Activated CD4-positive, alpha-beta T cell treated with anti-CD3 and anti-CD28 coated beads, Interleukin-2, amount 10 ng/mL, durations not matched to agents 7 days and 5 days (primary cell): ENCODE results near the gene DOC2B. TPM values are rescaled to one million over a fixed set of nuclear protein-coding genes. Genes with fewer than 3 reads are reported as not detected.
"Not testable (repeated sequence)": the region's sequence is repeated elsewhere in the genome, so short reads cannot be mapped to it uniquely, and the experiment has no call there.

Source experiments
- CTCF ChIA-PET: fragments of 350-600 bp; sonication (Branson Sonifier 250); formaldehyde crosslinking; loops from one replicate; lab custom pipeline; 2021; ENCODE audit warnings: antibody characterized with exemption; lab: Charles Lee
- POLR2A ChIA-PET: fragments of 350-600 bp; sonication (Branson Sonifier 250); formaldehyde crosslinking; loops from one replicate; lab custom pipeline; 2021; ENCODE audit warnings: antibody characterized with exemption; lab: Charles Lee
- DNase-seq: peaks from one replicate; pipeline ENCODE4 v3.0.0-alpha.2; 2020
- H3K27ac Mint-ChIP-seq: one replicate; pipeline ENCODE4 v1.8.0; 2021; ENCODE audit warnings: mild to moderate bottlenecking, moderate library complexity, mixed read lengths
- H3K27me3 Mint-ChIP-seq: one replicate; pipeline ENCODE4 v1.8.0; 2021; ENCODE audit warnings: mixed read lengths
- H3K36me3 Mint-ChIP-seq: one replicate; pipeline ENCODE4 v1.8.0; 2021; ENCODE audit warnings: low read depth, mixed read lengths
- H3K4me1 Mint-ChIP-seq: one replicate; pipeline ENCODE4 v1.8.0; 2021; ENCODE audit warnings: mixed read lengths
- H3K4me3 Mint-ChIP-seq: one replicate; pipeline ENCODE4 v1.8.0; 2021; ENCODE audit warnings: mild to moderate bottlenecking, moderate library complexity, mixed read lengths
- H3K9me3 Mint-ChIP-seq: one replicate; pipeline ENCODE4 v1.8.0; 2021; ENCODE audit warnings: mixed read lengths
- total RNA-seq, 2 experiments: library from RNA; stranded (reverse); gene quantifications; one replicate each; pipeline ENCODE4 v1.2.3, GENCODE V29; 2021

The DOC2B gene
- total RNA-seq, 2 experiments from 2014 or later = not detected

DNA sequence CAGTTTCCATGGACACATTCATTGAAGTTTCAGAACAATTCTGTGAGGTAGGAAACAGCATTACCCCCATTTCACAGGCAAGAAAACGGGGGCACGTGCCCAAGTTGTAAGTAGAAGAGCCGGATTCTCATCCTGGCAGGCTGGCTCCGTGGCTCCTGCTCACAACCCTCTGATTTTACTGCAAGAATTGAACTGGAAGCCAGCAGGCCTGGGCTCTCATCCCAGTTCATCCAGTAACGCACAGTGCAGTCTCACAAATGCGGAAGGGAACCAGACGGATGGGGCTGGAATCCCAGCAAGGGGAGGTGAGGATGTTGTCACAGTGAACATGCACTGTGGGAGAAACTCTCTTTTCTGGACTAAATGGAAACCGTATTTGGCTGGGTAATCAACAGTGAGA is 40.7 kb upstream of the DOC2B start:
- Mint-ChIP-seq H3K27me3 (no peaks in the 10 kb centered on the region), H3K27ac (no peak overlapping the region), H3K9me3 (no peaks in the 10 kb centered on the region), H3K36me3 (no peaks in the 10 kb centered on the region), H3K4me3 (no peak overlapping the region), H3K4me1 (no peaks in the 10 kb centered on the region)
- CTCF ChIA-PET = interaction anchor here (1.5 kb wide), 1 partner anchor 14 kb away, joined by 3 read pairs; no protein-coding TSS in a partner anchor
- POLR2A ChIA-PET = no interaction called here
- DNase-seq = no peak

DNA sequence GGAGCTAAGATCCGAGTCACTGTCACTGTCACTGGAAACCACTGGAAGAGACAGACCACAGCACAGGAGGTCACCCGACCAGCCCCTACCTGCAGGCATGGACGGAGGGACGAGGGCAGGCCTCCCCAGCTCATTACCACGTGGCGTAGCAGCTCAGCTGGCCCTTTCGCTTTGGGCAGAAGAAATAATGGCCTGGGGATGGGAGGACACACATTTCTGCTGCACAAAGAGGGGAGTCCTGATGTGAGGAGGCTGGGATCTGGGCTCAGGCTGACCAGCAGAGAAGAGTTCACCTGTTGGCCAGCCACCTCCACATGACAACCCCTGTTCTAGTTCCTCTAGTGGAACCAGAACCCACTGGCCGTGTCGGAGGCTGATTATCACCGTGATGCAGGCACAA is 38.2 kb upstream of the DOC2B start:
- Mint-ChIP-seq H3K36me3 (no peaks in the 10 kb centered on the region), H3K4me1 (no peaks in the 10 kb centered on the region), H3K9me3 (no peaks in the 10 kb centered on the region), H3K4me3 (no peak overlapping the region), H3K27me3 (no peaks in the 10 kb centered on the region), H3K27ac (no peak overlapping the region)
- CTCF ChIA-PET = no interaction called here
- POLR2A ChIA-PET = interaction anchor here (0.6 kb wide), 1 partner anchor 91 kb away, joined by 5 read pairs; no protein-coding TSS in a partner anchor
- DNase-seq = no peak

DNA sequence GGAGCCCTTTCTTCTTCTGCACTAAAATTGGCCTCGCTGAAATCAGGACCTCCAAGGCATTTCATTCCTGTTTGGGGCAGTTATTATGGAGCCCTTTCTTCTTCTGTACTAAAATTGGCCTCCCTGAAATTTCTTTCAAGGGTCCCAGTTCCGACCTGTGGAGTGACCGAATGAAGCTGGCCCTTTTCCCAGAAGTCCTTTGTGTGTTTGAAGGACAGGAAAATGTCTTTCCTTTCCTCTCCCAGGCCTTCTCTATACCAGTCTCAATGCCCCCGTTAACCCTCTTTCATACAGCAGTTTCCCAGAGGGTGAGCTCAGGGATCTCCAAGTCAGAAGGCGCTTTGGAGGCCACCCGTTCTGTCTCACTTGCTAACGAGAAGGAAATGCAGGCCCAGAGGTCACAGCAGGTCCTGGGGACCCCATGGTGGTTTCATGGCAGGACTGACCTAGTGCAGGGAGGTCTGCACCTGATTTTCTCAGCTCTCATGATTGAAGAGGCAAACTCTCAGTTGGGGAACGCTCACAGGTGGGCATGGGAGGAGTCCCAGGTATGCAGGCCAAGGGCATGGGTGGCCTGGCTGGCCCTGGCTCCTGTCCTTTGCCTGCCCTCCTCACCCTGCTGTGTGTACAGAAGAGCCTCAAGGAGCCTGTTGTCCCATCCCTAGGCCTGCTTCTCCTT is 37.1 kb upstream of the DOC2B start:
- Mint-ChIP-seq H3K36me3 (no peaks in the 10 kb centered on the region), H3K4me3 (no peak overlapping the region), H3K9me3 (no peaks in the 10 kb centered on the region), H3K27me3 (no peaks in the 10 kb centered on the region), H3K27ac (no peak overlapping the region), H3K4me1 (no peaks in the 10 kb centered on the region)
- ChIA-PET CTCF (no interaction called here), POLR2A (no interaction called here)
- DNase-seq = no peak

DNA sequence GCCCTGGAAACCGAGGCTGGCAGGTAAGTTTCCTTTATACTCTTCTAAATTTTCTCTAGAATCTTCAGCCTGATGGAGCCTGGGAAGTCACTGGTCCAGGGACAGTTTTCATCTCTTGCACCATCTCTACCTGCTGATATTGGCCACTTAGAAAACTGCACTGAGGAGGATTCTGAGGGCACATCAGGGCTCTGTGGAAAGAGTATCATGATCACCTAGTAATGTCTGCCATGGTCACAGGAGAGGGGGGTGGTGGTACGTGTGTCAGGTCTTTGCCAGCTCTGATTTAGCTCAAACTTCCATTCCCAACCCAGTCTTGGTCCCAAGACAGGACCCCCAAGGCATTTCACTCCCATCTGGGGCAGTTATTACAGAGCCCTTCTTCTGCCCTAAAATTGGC is 35.2 kb upstream of the DOC2B start:
- Mint-ChIP-seq H3K4me3 (no peak overlapping the region), H3K27ac (no peak overlapping the region), H3K36me3 (no peaks in the 10 kb centered on the region), H3K27me3 (no peaks in the 10 kb centered on the region), H3K4me1 (no peaks in the 10 kb centered on the region), H3K9me3 (no peaks in the 10 kb centered on the region)
- ChIA-PET POLR2A (no interaction called here), CTCF (no interaction called here)
- DNase-seq = no peak

DNA sequence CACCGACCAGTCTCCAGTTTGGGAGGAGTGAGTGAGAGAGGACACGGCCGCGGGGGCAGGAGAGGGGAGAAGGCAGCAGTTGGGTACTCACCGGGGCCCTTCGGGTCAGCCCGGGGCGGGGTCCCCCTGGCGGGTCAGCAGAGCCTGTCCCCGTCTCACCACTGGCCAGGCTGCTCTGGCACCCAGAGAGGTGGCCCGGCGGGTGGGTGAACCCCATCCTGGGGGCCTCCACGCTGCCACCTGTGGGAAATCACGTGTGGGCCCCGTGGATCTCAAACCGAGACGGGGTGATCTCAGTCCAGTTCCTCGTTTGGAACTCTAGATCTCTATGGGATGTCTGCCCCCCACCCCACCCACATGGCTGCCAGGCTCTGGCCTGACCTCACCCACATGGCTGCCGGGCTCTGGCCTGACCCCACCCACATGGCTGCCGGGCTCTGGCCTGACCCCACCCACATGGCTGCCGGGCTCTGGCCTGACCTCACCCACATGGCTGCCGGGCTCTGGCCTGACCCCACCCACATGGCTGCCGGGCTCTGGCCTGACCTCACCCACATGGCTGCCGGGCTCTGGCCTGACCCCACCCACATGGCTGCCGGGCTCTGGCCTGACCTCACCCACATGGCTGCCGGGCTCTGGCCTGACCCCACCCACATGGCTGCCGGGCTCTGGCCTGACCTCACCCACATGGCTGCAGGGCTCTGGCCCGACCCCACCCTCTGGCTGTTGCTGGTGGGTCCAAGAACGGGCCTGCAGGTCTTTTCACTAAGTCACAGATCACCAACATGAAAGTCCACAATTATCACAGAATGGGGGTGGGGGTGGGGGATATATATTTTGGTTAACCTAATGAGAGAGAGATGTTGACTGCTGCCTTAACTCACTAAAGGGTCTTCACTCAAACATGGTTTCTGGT is 34.4 kb upstream of the DOC2B start:
- H3K36me3 Mint-ChIP-seq, H3K9me3 Mint-ChIP-seq, DNase-seq, H3K4me1 Mint-ChIP-seq, CTCF ChIA-PET, H3K4me3 Mint-ChIP-seq, H3K27ac Mint-ChIP-seq, POLR2A ChIA-PET, H3K27me3 Mint-ChIP-seq: not testable (repeated sequence)

DNA sequence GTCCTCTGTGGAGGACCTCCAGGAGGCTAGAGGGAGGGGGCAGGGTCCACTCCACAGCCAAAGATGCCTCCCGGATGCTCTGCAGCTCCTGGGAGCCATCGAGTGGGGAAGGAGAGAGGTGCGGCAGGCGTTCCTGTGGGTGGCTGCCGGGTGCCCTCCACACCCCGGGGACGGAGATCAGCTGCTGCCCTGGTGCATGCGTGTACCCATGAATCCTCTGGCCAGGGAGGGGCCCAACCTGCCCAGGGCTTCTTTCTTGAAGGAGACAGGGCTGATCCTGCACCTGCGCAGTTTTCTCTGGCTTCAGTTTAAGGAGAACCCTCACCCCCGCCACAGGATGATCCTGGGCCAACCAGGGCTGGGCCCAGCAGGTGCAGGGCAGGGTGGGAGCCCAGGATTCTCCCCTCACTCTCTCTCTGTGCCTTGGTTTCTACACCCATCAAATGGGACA is 33.5 kb upstream of the DOC2B start:
- Mint-ChIP-seq H3K4me1 (no peaks in the 10 kb centered on the region), H3K27ac (no peak overlapping the region), H3K27me3 (no peaks in the 10 kb centered on the region), H3K4me3 (no peak overlapping the region), H3K9me3 (no peaks in the 10 kb centered on the region), H3K36me3 (no peaks in the 10 kb centered on the region)
- ChIA-PET CTCF (interaction anchor here (1.1 kb wide), 1 partner anchor 13 kb away, joined by 3 read pairs; no protein-coding TSS in a partner anchor), POLR2A (no interaction called here)
- DNase-seq = no peak

DNA sequence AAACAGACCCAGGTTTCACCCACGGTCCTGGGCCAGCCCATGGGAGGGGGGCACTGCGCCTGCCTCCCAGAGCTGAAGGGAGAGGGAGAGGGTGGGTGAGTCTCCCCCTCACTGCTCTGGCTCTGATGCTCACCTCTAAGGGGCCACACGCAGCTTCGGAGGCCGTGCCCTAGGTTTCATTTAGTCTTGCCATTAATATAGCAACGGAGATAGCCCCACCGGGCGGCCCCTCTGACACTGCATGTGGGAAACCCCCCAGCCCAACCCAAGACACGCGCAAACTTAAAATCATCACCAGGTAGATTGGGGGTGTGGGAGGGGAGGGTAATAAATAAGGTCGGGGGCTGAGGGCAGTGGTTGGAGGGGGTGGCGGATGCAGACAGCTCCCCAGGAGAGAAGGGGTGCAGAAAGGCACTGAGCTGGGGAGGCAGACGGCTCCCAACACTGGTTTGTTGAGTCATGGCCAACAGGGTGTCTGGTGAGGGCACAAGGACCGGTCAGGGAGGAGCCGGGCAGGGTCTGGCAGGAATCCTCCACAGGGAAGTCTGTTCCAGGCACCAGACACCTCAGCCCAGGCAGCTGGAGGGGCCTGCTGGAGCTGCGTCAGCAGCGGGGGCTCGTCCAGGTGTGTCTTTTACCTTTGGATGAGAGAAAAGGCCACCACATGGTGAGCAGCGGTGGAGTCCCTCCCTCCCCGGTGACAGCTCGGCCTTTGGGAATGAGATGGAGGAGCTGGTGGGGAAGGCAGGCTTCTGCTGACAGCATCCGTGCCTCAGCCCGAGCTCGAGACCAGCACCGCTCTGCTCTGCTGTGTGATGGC is 32.0 kb upstream of the DOC2B start:
- H3K27me3 Mint-ChIP-seq = peaks cover 3% of the 10 kb centered on the region
- POLR2A ChIA-PET = no interaction called here
- CTCF ChIA-PET = interaction anchor here (1.1 kb wide), 1 partner anchor 11 kb away, joined by 3 read pairs; no protein-coding TSS in a partner anchor

DNA sequence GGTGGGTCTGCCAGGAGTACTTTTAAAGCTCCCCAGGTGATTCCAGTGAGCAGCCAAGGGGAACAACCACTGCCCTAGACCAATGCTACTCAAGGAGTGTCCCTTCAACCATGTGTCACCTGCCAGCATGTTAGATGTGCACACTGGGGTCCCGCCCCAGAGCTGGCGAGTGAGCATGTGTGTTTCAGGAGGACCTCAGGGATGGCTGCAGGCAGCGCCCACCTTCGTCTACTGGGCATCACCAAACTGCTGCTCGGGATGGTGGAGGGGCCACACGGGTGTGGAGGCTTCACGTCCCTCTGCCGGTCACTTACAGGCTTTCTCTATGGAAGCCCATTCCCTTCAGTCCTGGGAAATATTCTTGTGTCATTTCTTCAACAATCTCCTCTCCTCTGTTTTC is 29.0 kb upstream of the DOC2B start:
- H3K27ac Mint-ChIP-seq = no peak overlapping the region
- peaks cover 12% of the 10 kb centered on the region for H3K27me3 Mint-ChIP-seq
- no peaks in the 10 kb centered on the region for H3K36me3 Mint-ChIP-seq
- ChIA-PET POLR2A (no interaction called here), CTCF (no interaction called here)
- peaks cover 6% of the 10 kb centered on the region for H3K9me3 Mint-ChIP-seq
- H3K4me3 Mint-ChIP-seq = no peak overlapping the region
- no peak for DNase-seq
- H3K4me1 Mint-ChIP-seq = no peaks in the 10 kb centered on the region

More for the DNA sequence above, 32.0 kb upstream of the DOC2B start:
- no peaks in the 10 kb centered on the region for H3K36me3 Mint-ChIP-seq
- no peak overlapping the region for H3K27ac Mint-ChIP-seq
- no peaks in the 10 kb centered on the region for H3K9me3 Mint-ChIP-seq
- H3K4me1 Mint-ChIP-seq = no peaks in the 10 kb centered on the region
- H3K4me3 Mint-ChIP-seq = no peak overlapping the region
- DNase-seq = no peak

DNA sequence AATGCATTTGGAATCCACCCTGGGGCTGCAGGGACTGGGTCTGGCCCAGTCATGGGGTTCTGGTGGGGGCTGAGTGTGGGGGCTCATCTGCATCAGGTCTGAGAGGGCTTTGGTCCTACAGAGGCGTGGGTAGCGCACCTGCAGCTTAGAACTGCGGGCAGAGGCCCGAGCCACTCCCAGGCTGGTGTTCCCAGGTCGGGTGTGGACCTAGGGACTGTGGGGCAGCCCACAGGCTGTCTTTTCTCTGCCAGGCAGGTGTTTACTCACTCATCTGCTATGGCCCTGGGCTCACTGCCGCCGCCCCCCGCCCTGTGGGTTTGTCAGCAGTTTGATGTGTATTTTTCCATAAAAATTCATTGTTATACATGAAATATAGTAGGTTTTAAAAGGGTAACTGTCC is 27.0 kb upstream of the DOC2B start:
- H3K27me3 Mint-ChIP-seq = peaks cover 12% of the 10 kb centered on the region
- H3K4me1 Mint-ChIP-seq = no peaks in the 10 kb centered on the region
- no peak overlapping the region for H3K4me3 Mint-ChIP-seq
- ChIA-PET CTCF (no interaction called here), POLR2A (no interaction called here)
- DNase-seq = no peak
- H3K9me3 Mint-ChIP-seq = peaks cover 6% of the 10 kb centered on the region
- no peaks in the 10 kb centered on the region for H3K36me3 Mint-ChIP-seq
- H3K27ac Mint-ChIP-seq = no peak overlapping the region

DNA sequence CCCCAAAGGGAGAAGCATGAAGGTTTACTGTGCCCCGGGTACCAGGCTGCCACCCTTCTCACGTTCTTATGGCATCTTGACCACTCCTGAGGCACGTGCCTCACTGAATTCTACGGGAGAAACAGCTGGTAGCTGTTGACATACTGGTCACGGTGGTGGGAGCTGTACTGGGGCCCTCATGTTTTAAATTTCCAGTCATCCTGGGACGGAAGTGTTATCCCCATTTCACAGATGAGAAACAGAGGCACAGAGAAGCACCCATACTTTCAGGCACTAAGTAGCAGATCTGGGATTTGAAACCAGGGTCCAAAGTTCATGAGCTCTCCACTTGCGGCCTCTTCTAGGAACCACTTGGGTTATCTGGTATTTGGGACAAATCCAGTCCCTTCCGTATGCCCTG is 26.3 kb upstream of the DOC2B start:
- no peaks in the 10 kb centered on the region for H3K36me3 Mint-ChIP-seq
- ChIA-PET POLR2A (no interaction called here), CTCF (no interaction called here)
- no peak for DNase-seq
- H3K9me3 Mint-ChIP-seq = peaks cover 6% of the 10 kb centered on the region
- no peak overlapping the region for H3K4me3 Mint-ChIP-seq
- H3K4me1 Mint-ChIP-seq = no peaks in the 10 kb centered on the region
- no peak overlapping the region for H3K27ac Mint-ChIP-seq
- H3K27me3 Mint-ChIP-seq = peaks cover 12% of the 10 kb centered on the region

DNA sequence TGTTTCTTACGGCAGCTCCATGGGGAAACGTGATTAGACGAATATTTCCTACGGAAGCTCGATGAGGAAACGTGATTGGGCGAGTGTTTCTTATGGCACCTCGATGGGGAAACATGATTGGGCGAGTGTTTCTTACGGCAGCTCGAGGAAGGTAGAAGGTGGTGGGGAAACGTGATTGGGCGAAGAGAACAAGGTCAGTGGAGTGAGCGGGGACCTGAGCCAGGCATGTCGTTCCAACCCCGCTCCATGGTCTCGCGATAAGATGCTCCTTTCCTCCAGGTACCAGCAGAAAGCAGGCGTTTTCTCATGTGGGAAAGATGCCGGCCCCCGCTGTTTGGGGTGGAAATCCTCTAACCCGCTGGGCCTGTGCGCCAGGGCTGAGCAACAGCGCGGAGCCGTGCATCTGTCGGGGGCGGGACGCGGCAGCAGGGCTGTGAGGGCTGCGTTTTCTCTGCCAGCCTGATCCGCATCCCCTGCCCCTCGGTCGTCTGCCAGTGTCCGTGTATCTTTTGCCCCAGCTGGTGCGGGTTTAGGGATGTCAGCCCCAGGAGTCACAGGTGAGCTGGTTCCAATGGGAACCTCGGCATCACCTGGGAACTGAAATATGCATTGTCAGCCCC is 25.6 kb upstream of the DOC2B start:
- no peaks in the 10 kb centered on the region for H3K4me1 Mint-ChIP-seq
- POLR2A ChIA-PET = no interaction called here
- no peak overlapping the region for H3K4me3 Mint-ChIP-seq
- no peaks in the 10 kb centered on the region for H3K36me3 Mint-ChIP-seq
- H3K27me3 Mint-ChIP-seq = peaks cover 12% of the 10 kb centered on the region
- CTCF ChIA-PET = no interaction called here
- H3K27ac Mint-ChIP-seq = no peak overlapping the region
- DNase-seq = no peak
- H3K9me3 Mint-ChIP-seq = peaks cover 6% of the 10 kb centered on the region

DNA sequence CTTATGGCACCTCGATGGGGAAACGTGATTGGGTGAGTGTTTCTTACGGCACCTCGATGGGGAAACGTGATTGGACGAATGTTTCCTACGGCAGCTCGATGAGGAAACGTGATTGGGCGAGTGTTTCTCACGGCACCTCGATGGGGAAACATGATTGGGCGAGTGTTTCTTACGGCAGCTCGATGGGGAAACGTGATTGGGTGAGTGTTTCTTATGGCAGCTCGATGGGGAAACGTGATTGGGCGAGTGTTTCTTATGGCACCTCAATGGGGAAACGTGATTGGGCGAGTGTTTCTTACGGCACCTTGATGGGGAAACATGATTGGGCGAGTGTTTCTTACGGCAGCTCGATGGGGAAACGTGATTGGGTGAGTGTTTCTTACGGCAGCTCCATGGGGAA is 25.0 kb upstream of the DOC2B start:
- H3K36me3 Mint-ChIP-seq, POLR2A ChIA-PET, CTCF ChIA-PET, H3K27ac Mint-ChIP-seq, H3K4me3 Mint-ChIP-seq, H3K4me1 Mint-ChIP-seq, DNase-seq, H3K9me3 Mint-ChIP-seq: not testable (repeated sequence)
- peaks cover 12% of the 10 kb centered on the region for H3K27me3 Mint-ChIP-seq
